Stimulated activated naive CD4-positive, alpha-beta T cell treated with Interleukin-2 at 50 U/mL for 16 hours (primary cell): Measurements from ENCODE around the gene GABRB1.

Experiments used
- DNase-seq: peaks from one replicate; lab custom pipeline; 2025; lab: John Stamatoyannopoulos, UW

Gene GABRB1

GRCh38 chr4:47471064-47471463, 439.7 kb downstream of the GABRB1 start:
- no peak for DNase-seq

- no peak for DNase-seq
These were observed 440.2 kb downstream of the GABRB1 start for GRCh38 chr4:47471591-47471990.

GRCh38 chr4:47473141-47473750, 441.9 kb downstream of the GABRB1 start:
- DNase-seq: no peak

GRCh38 chr4:47474799-47475198, 443.4 kb downstream of the GABRB1 start:
- DNase-seq: no peak

GRCh38 chr4:47475411-47475810, 444.0 kb downstream of the GABRB1 start:
- no peak for DNase-seq
